Kidney (tissue), 14 donors: ENCODE results near the gene UROD. TPM values are rescaled to one million over a fixed set of nuclear protein-coding genes. Genes with fewer than 3 reads are reported as not detected.

Source experiments
- DNase-seq, 5 donors: peaks; one replicate each; pipeline ENCODE4 v3.0.0-alpha.2; 2013 to 2020
- FAIRE-seq: peaks from 2 replicates; lab custom pipeline; 2012; peaks lifted over from hg19 to GRCh38; lab: Jason Lieb, UNC
- H3K27ac ChIP-seq, 2 donors: one replicate each; pipeline ENCODE4 v1.7.0; 2013; ENCODE audit warnings: low read depth in 2 of 2, low read length in 2 of 2, inconsistent platforms in 1 of 2
- H3K27me3 ChIP-seq: one replicate; pipeline ENCODE4 v1.7.1; 2013; ENCODE audit warnings: low read length, inconsistent platforms; ENCODE audit not compliant: control insufficient read depth, insufficient read depth
- H3K36me3 ChIP-seq, 3 donors: one replicate each; pipeline versions ENCODE4 v1.7.0 to v1.7.1; 2013; ENCODE audit warnings: low read length in 3 of 3, control low read depth in 1 of 3, inconsistent platforms in 1 of 3; ENCODE audit not compliant: insufficient read depth in 3 of 3, control insufficient read depth in 2 of 3
- H3K4me1 ChIP-seq, 3 donors: one replicate each; pipeline versions ENCODE4 v1.7.0 to v1.7.1; 2013; ENCODE audit warnings: low read length in 3 of 3, inconsistent platforms in 1 of 3, low read depth in 1 of 3; ENCODE audit not compliant: control insufficient read depth in 2 of 3, insufficient read depth in 2 of 3
- H3K4me3 ChIP-seq, 3 donors: one replicate each; pipeline versions ENCODE4 v1.7.0 to v1.8.1; 2013; ENCODE audit warnings: low read length in 3 of 3, control low read depth in 1 of 3, inconsistent platforms in 1 of 3
- H3K9ac ChIP-seq, 3 donors: one replicate each; pipeline versions ENCODE4 v1.7.0 to v1.7.1; 2013; ENCODE audit warnings: low read length in 3 of 3, control low read depth in 1 of 3, inconsistent platforms in 1 of 3
- H3K9me3 ChIP-seq, 3 donors: one replicate each; pipeline versions ENCODE4 v1.7.0 to v1.7.1; 2013; ENCODE audit warnings: low read length in 3 of 3, control low read depth in 1 of 3, inconsistent platforms in 1 of 3; ENCODE audit not compliant: control insufficient read depth in 2 of 3, insufficient read depth in 1 of 3
- CTCF ChIP-seq: IDR thresholded peaks from 3 replicates; pipeline ENCODE4 v1.5.1; 2012; ENCODE audit warnings: mild to moderate bottlenecking, moderate library complexity, borderline replicate concordance; ENCODE audit not compliant: insufficient read depth; ENCODE audit errors: extremely low read depth
- intact Hi-C: fragments of 100-400 bp; cut with DNase I; formaldehyde crosslinking; loops from one replicate; pipeline ENCODE4 v1.11.1; 2022
- polyA plus RNA-seq: library from polyadenylated mRNA; stranded (reverse); fragments of 350-450 nt; fragmentation: Illumina TruSeq; extraction: RNeasy Lipid Tissue Mini Kit (QIAGEN cat#74804); gene quantifications from one replicate; pipeline ENCODE4 v1.2.3, GENCODE V29; 2014; ENCODE audit warnings: low read depth, low replicate concordance; ENCODE audit not compliant: insufficient read depth
- total RNA-seq: library from RNA; stranded (reverse); fragmentation: NEBNext Ultra II Directional; extraction: Animal tissue kit (Norgen Biotek cat#: 25700); gene quantifications from one replicate; pipeline ENCODE4 v1.2.1, GENCODE V29; 2021
- donor health status: control.
- donor health status: control.
- donor health status: control.
- donor health status: control.
- donor health status: control.
- donor health status: DM: yes; HTN: yes; CAD: no.
- donor health status: Normal renal cell carcinoma (clear cell type).

Gene UROD
- total and polyA plus RNA-seq, 2 donors from 2014 or later, result 71.0 to 172 TPM

- DNase-seq (no peak), FAIRE-seq (no peak)
- no peak for TF ChIP-seq CTCF
- Histone ChIP-seq H3K36me3 (no peaks in the 10 kb centered on the region), H3K27ac (no peak overlapping the region), H3K27me3 (no peaks in the 10 kb centered on the region), H3K9ac (no peak overlapping the region), H3K9me3 (no peaks in the 10 kb centered on the region), H3K4me1 (no peaks in the 10 kb centered on the region), H3K4me3 (no peak overlapping the region)
- intact Hi-C loops, result no loop called here
Measured at GRCh38 chr1:45023663-45024062, 11.6 kb downstream of the UROD start.

- Histone ChIP-seq H3K27ac (no peak overlapping the region), H3K36me3 (no peaks in the 10 kb centered on the region), H3K4me3 (no peak overlapping the region), H3K4me1 (no peaks in the 10 kb centered on the region), H3K9me3 (no peaks in the 10 kb centered on the region), H3K27me3 (no peaks in the 10 kb centered on the region), H3K9ac (no peak overlapping the region)
- FAIRE-seq (no peak), DNase-seq (no peak)
- intact Hi-C loops, result no loop called here
- TF ChIP-seq CTCF, result no peak
Measured at GRCh38 chr1:45026446-45026845, 14.4 kb downstream of the UROD start.

GRCh38 chr1:45032837-45033236 is 20.8 kb downstream of the UROD start:
- FAIRE-seq (no peak), DNase-seq (no peak)

More at GRCh38 chr1:45032837-45033236, 20.8 kb downstream of the UROD start:
- TF ChIP-seq CTCF, result no peak
- Histone ChIP-seq H3K4me3 (no peak overlapping the region), H3K4me1 (no peaks in the 10 kb centered on the region), H3K36me3 (peaks cover 0 to 4% (median 3%) of the 10 kb centered on the region in 3 donors), H3K27me3 (no peaks in the 10 kb centered on the region), H3K9ac (no peak overlapping the region), H3K9me3 (no peaks in the 10 kb centered on the region), H3K27ac (no peak overlapping the region)
- intact Hi-C loops, result no loop called here
